WERI-Rb-1 (cell line): ENCODE data around the gene TMEM52.
A peak's percentile ranks its signal among the peaks of the same experiment; 100 is the strongest.
"Not testable (repeated sequence)": the region's sequence is repeated elsewhere in the genome, so short reads cannot be mapped to it uniquely, and the experiment has no call there.

Experiments used
- DNase-seq: peaks from one replicate; pipeline ENCODE4 v3.0.0-alpha.2; 2020
- H3K27ac ChIP-seq: fragments of 250-450 bp; sonication (Bioruptor Pico); 2 replicates; pipeline ENCODE4 v1.5.1; 2020; ENCODE audit warnings: mild to moderate bottlenecking, moderate library complexity
- H3K27me3 ChIP-seq: fragments of 250-450 bp; sonication (Bioruptor Pico); 2 replicates; pipeline ENCODE4 v1.5.1; 2021; ENCODE audit warnings: mild to moderate bottlenecking, low read depth, moderate library complexity; ENCODE audit not compliant: insufficient read depth, severe bottlenecking
- H3K36me3 ChIP-seq: fragments of 250-450 bp; sonication (Bioruptor Pico); 2 replicates; pipeline ENCODE4 v1.5.1; 2020; ENCODE audit warnings: mild to moderate bottlenecking, moderate library complexity
- H3K4me3 ChIP-seq: 2 replicates; pipeline ENCODE4 v1.5.1; 2011; ENCODE audit warnings: low read depth, mild to moderate bottlenecking, control low read depth, low read length
- H3K9me3 ChIP-seq: fragments of 250-450 bp; sonication (Bioruptor Pico); 2 replicates; pipeline ENCODE4 v1.5.1; 2021; ENCODE audit warnings: mild to moderate bottlenecking, moderate library complexity; ENCODE audit not compliant: severe bottlenecking
- CTCF ChIP-seq: IDR thresholded peaks from 2 replicates; pipeline ENCODE4 v1.5.1; 2011; ENCODE audit warnings: low read depth, mild to moderate bottlenecking, control low read depth, inconsistent platforms, low read length

TMEM52 gene

GRCh38 chr1:1892079-1892762 lies 26.9 kb downstream of the TMEM52 start:
- no peak for TF ChIP-seq CTCF
- no peak overlapping the region for H3K4me3 ChIP-seq
- H3K36me3 ChIP-seq = no peaks in the 10 kb centered on the region; the same call in 1 of the 2 replicates
- H3K27me3 ChIP-seq = no peaks in the 10 kb centered on the region
- no peaks in the 10 kb centered on the region for H3K9me3 ChIP-seq
- no peak for DNase-seq
- H3K27ac ChIP-seq = no peak overlapping the region

GRCh38 chr1:1891349-1892078 lies 27.6 kb downstream of the TMEM52 start:
- no peak for TF ChIP-seq CTCF
- Histone ChIP-seq H3K27me3 (no peaks in the 10 kb centered on the region), H3K4me3 (peak overlapping the region; percentile 58), H3K36me3 (no peaks in the 10 kb centered on the region; the same call in 1 of the 2 replicates), H3K27ac (peak overlapping the region; percentile 77), H3K9me3 (no peaks in the 10 kb centered on the region)
- DNase-seq = peak; percentile 63

GRCh38 chr1:1890506-1891348 lies 28.4 kb downstream of the TMEM52 start, which contains the start of gene GNB1:
Gene GNB1, minus strand, starts transcription at chr1:1891087. Its CDS starts 65,634 bp downstream, at chr1:1825453.
- no peaks in the 10 kb centered on the region for H3K9me3 ChIP-seq
- DNase-seq = peak; percentile 84

GRCh38 chr1:1889847-1890505 lies 29.1 kb downstream of the TMEM52 start:
- H3K27me3 ChIP-seq = no peaks in the 10 kb centered on the region
- no peaks in the 10 kb centered on the region; the same call in none of the 2 replicates for H3K36me3 ChIP-seq
- H3K27ac ChIP-seq = peak overlapping the region; percentile 92
- peak; percentile 31 for DNase-seq
- peak overlapping the region; percentile 86 for H3K4me3 ChIP-seq
- TF ChIP-seq CTCF = no peak
- no peaks in the 10 kb centered on the region for H3K9me3 ChIP-seq

More at GRCh38 chr1:1890506-1891348, 28.4 kb downstream of the TMEM52 start, which contains the start of gene GNB1:
- TF ChIP-seq CTCF = no peak
- Histone ChIP-seq H3K27ac (peak within 1 kb of the TSS; percentile 92), H3K4me3 (peak within 1 kb of the TSS; percentile 86), H3K27me3 (no peaks in the 10 kb centered on the region), H3K36me3 (no peaks in the 10 kb centered on the region; the same call in 1 of the 2 replicates)

- H3K9me3 ChIP-seq = no peaks in the 10 kb centered on the region
- peaks cover 3% of the 10 kb centered on the region for H3K36me3 ChIP-seq
- H3K27ac ChIP-seq = no peak overlapping the region; the same call in 1 of the 2 replicates
- no peaks in the 10 kb centered on the region for H3K27me3 ChIP-seq
- DNase-seq = no peak
- no peak for TF ChIP-seq CTCF
- H3K4me3 ChIP-seq = peak overlapping the region; percentile 86
Observed at GRCh38 chr1:1889090-1889750, 29.9 kb downstream of the TMEM52 start.

- peaks cover 13% of the 10 kb centered on the region for H3K36me3 ChIP-seq
- H3K4me3 ChIP-seq, H3K9me3 ChIP-seq, DNase-seq, H3K27ac ChIP-seq, H3K27me3 ChIP-seq: not testable (repeated sequence)
Observed at GRCh38 chr1:1883890-1884289, 35.2 kb downstream of the TMEM52 start.
